Measurements from ENCODE around the gene TNFSF9. TPM values are rescaled to one million over a fixed set of nuclear protein-coding genes. Genes with fewer than 3 reads are reported as not detected.

Gene TNFSF9
- total and polyA plus RNA-seq, 2 experiments from 2014 or later = 0.22 to 0.58 TPM

GRCh38 chr19:6533000-6533328, 2.1 kb downstream of the TNFSF9 start:
- Histone ChIP-seq H3K4me1 (ENCODE audit: insufficient read depth) (peaks cover 10% of the 10 kb centered on the region), H3K79me2 (ENCODE audit: insufficient read depth) (no peaks in the 10 kb centered on the region), H3K9me3 (ENCODE audit: low read depth) (no peaks in the 10 kb centered on the region), H3K9ac (no peak overlapping the region), H4K20me1 (ENCODE audit: insufficient read depth) (no peaks in the 10 kb centered on the region), H3K27me3 (replicated peaks; ENCODE audit: insufficient read depth) (peaks cover 9% of the 10 kb centered on the region), H2AFZ (no peak overlapping the region), H3K9me2 (ENCODE audit: insufficient read depth) (no peaks in the 10 kb centered on the region), H3K4me3 (no peak overlapping the region), H3K36me3 (ENCODE audit: low read depth) (no peaks in the 10 kb centered on the region), H3F3A (ENCODE audit: insufficient read depth) (peaks cover 10% of the 10 kb centered on the region; the same call in 1 of the 2 replicates), H3K27ac (no peak overlapping the region), H3K4me2 (ENCODE audit: unreplicated experiment) (no peak overlapping the region)
- in situ Hi-C loops (cut with MboI) = no loop called here
- DNase-seq = no peak
- TF ChIP-seq EZH2 (IDR thresholded peaks at IDR 0.05; ENCODE audit: insufficient read depth, poor library complexity, severe bottlenecking) = no peak
- TF ChIP-seq EZH2phosphoT487 (IDR thresholded peaks at IDR 0.05; ENCODE audit: insufficient read depth, low read depth) = no peak
- 92% methylated on average over 3 of the region's 3 CpGs; no CpG with 5 or more reads in 1 of the 2 experiments for WGBS, 2 experiments (ENCODE audit: low coverage in 1 of 2, low lambda C conversion rate in 2 of 2, missing lambda C conversion rate in 2 of 2)

- Histone ChIP-seq H3F3A (ENCODE audit: insufficient read depth) (peaks cover 12% of the 10 kb centered on the region; the same call in 1 of the 2 replicates), H3K27me3 (replicated peaks; ENCODE audit: insufficient read depth) (peaks cover 9% of the 10 kb centered on the region), H3K4me2 (ENCODE audit: unreplicated experiment) (no peak overlapping the region), H3K9ac (no peak overlapping the region), H2AFZ (no peak overlapping the region), H3K9me2 (ENCODE audit: insufficient read depth) (no peaks in the 10 kb centered on the region), H3K79me2 (ENCODE audit: insufficient read depth) (no peaks in the 10 kb centered on the region), H3K4me1 (ENCODE audit: insufficient read depth) (peaks cover 17% of the 10 kb centered on the region), H3K27ac (no peak overlapping the region), H3K9me3 (ENCODE audit: low read depth) (no peaks in the 10 kb centered on the region), H4K20me1 (ENCODE audit: insufficient read depth) (no peaks in the 10 kb centered on the region), H3K4me3 (no peak overlapping the region), H3K36me3 (ENCODE audit: low read depth) (no peaks in the 10 kb centered on the region)
- in situ Hi-C loops (cut with MboI) = no loop called here
- TF ChIP-seq EZH2phosphoT487 (IDR thresholded peaks at IDR 0.05; ENCODE audit: insufficient read depth, low read depth) = no peak
- TF ChIP-seq EZH2 (IDR thresholded peaks at IDR 0.05; ENCODE audit: insufficient read depth, poor library complexity, severe bottlenecking) = no peak
- no peak for DNase-seq
- 58% methylated on average over 11 of the region's 11 CpGs; no CpG with 5 or more reads in 1 of the 2 experiments for WGBS, 2 experiments (ENCODE audit: low coverage in 1 of 2, low lambda C conversion rate in 2 of 2, missing lambda C conversion rate in 2 of 2)
Observed at GRCh38 chr19:6533746-6534418, 3.1 kb downstream of the TNFSF9 start.

- peaks cover 12% of the 10 kb centered on the region; the same call in 1 of the 2 replicates for H3F3A ChIP-seq (ENCODE audit: insufficient read depth)
- in situ Hi-C loops (cut with MboI) = no loop called here
- no peaks in the 10 kb centered on the region for H3K9me3 ChIP-seq (ENCODE audit: low read depth)
- no peak for DNase-seq
- no peak overlapping the region for H3K27ac ChIP-seq
- 91 to 93% methylated on average over 36 to 40 of the region's 40 CpGs for WGBS, 2 experiments (ENCODE audit: low coverage in 1 of 2, low lambda C conversion rate in 2 of 2, missing lambda C conversion rate in 2 of 2)
- H3K9me2 ChIP-seq (ENCODE audit: insufficient read depth) = no peaks in the 10 kb centered on the region
- peaks cover 9% of the 10 kb centered on the region for H3K27me3 ChIP-seq (replicated peaks; ENCODE audit: insufficient read depth)
- TF ChIP-seq EZH2phosphoT487 (IDR thresholded peaks at IDR 0.05; ENCODE audit: insufficient read depth, low read depth) = no peak
- no peak for TF ChIP-seq EZH2 (IDR thresholded peaks at IDR 0.05; ENCODE audit: insufficient read depth, poor library complexity, severe bottlenecking)
- H3K4me1 ChIP-seq (ENCODE audit: insufficient read depth) = peaks cover 17% of the 10 kb centered on the region
- H3K79me2 ChIP-seq (ENCODE audit: insufficient read depth) = no peaks in the 10 kb centered on the region
- H3K4me3 ChIP-seq = no peak overlapping the region
- H4K20me1 ChIP-seq (ENCODE audit: insufficient read depth) = no peaks in the 10 kb centered on the region
- no peak overlapping the region for H3K4me2 ChIP-seq (ENCODE audit: unreplicated experiment)
- no peak overlapping the region for H2AFZ ChIP-seq
- no peaks in the 10 kb centered on the region for H3K36me3 ChIP-seq (ENCODE audit: low read depth)
- no peak overlapping the region for H3K9ac ChIP-seq
Observed at GRCh38 chr19:6534451-6535093, 3.7 kb downstream of the TNFSF9 start.

- Histone ChIP-seq H3K36me3 (ENCODE audit: low read depth) (no peaks in the 10 kb centered on the region), H3K9ac (no peak overlapping the region), H3F3A (ENCODE audit: insufficient read depth) (peaks cover 12% of the 10 kb centered on the region; the same call in 1 of the 2 replicates), H3K27ac (no peak overlapping the region), H3K9me2 (ENCODE audit: insufficient read depth) (no peaks in the 10 kb centered on the region), H3K4me2 (ENCODE audit: unreplicated experiment) (no peak overlapping the region), H3K4me1 (ENCODE audit: insufficient read depth) (peaks cover 13% of the 10 kb centered on the region), H3K9me3 (ENCODE audit: low read depth) (no peaks in the 10 kb centered on the region), H2AFZ (no peak overlapping the region), H3K79me2 (ENCODE audit: insufficient read depth) (no peaks in the 10 kb centered on the region), H4K20me1 (ENCODE audit: insufficient read depth) (no peaks in the 10 kb centered on the region), H3K4me3 (no peak overlapping the region), H3K27me3 (replicated peaks; ENCODE audit: insufficient read depth) (peaks cover 9% of the 10 kb centered on the region)
- DNase-seq = no peak
- TF ChIP-seq EZH2 (IDR thresholded peaks at IDR 0.05; ENCODE audit: insufficient read depth, poor library complexity, severe bottlenecking) = no peak
- TF ChIP-seq EZH2phosphoT487 (IDR thresholded peaks at IDR 0.05; ENCODE audit: insufficient read depth, low read depth) = no peak
- in situ Hi-C loops (cut with MboI) = no loop called here
- 92 to 93% methylated on average over 10 of the region's 10 CpGs for WGBS, 2 experiments (ENCODE audit: low coverage in 1 of 2, low lambda C conversion rate in 2 of 2, missing lambda C conversion rate in 2 of 2)
Observed at GRCh38 chr19:6535558-6536137, 4.8 kb downstream of the TNFSF9 start.

All from GM23248 (cell line).